ENCODE results near the gene AGMAT. TPM values are rescaled to one million over a fixed set of nuclear protein-coding genes. Genes with fewer than 3 reads are reported as not detected.
A peak's percentile ranks its signal among the peaks of the same experiment; 100 is the strongest.
"Not testable (repeated sequence)": the region's sequence is repeated elsewhere in the genome, so short reads cannot be mapped to it uniquely, and the experiment has no call there.

The AGMAT gene
- total RNA-seq, 2 donors from 2014 or later: 0.96 to 1.9 TPM

DNA sequence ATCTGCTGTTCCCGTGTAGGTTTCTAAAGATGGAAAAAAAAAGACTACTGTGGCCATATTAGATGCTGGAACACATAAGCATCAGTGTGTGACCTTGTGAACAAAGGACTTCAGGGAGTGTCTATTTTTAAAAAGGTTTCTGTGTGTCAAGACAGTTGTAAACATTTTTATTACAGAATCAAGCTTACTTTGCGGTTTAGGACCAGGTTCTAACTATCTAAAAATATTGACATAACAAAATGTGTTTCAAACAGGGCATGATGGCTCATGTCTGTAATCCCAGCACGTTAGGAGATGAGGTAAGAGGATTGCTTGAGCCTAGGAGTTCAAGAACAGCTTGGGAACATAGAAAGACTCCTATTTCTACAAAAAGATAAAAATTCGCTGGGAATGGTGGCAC lies 25.3 kb upstream of the AGMAT start:
- no peaks in the 10 kb centered on the region for H3K27me3 ChIP-seq (replicated peaks; ENCODE audit: insufficient read depth)
- peak overlapping the region; percentile 64 to 77 for H3K27ac ChIP-seq
- peak; percentile 64 for DNase-seq (ENCODE audit: low spot score)
- no peaks in the 10 kb centered on the region for H3K36me3 ChIP-seq
- H3K4me3 ChIP-seq: no peak overlapping the region
- TF ChIP-seq POLR2AphosphoS5 (IDR thresholded peaks at IDR 0.05): peak; percentile 97
- TF ChIP-seq CTCF (IDR thresholded peaks at IDR 0.05): no peak
- intact Hi-C loops (cut with DNase I): no loop called here
- WGBS: 28% methylated on average over 4 of the region's 4 CpGs
- no peaks in the 10 kb centered on the region for H3K9me3 ChIP-seq
- peaks cover 5% of the 10 kb centered on the region for H3K4me1 ChIP-seq (replicated peaks)

- TF ChIP-seq POLR2A (IDR thresholded peaks at IDR 0.05) (no peak), CTCF (IDR thresholded peaks at IDR 0.05) (no peak), POLR2AphosphoS5 (IDR thresholded peaks at IDR 0.05) (no peak)
- Histone ChIP-seq H3K4me3 (no peak overlapping the region), H3K36me3 (no peaks in the 10 kb centered on the region), H3K9me3 (no peaks in the 10 kb centered on the region), H3K27me3 (replicated peaks; ENCODE audit: insufficient read depth) (no peaks in the 10 kb centered on the region), H3K27ac (peak overlapping the region; percentile 64 to 77), H3K4me1 (replicated peaks) (peaks cover 5% of the 10 kb centered on the region)
- 73% methylated on average over 7 of the region's 7 CpGs for WGBS
- intact Hi-C loops (cut with DNase I): no loop called here
- DNase-seq (ENCODE audit: low spot score): no peak
Observed at GRCh38 chr1:15609631-15610030, 24.8 kb upstream of the AGMAT start.

GRCh38 chr1:15605398-15606383 lies 20.8 kb upstream of the AGMAT start:
- TF ChIP-seq POLR2A (IDR thresholded peaks at IDR 0.05) (no peak), CTCF (IDR thresholded peaks at IDR 0.05) (no peak), POLR2AphosphoS5 (IDR thresholded peaks at IDR 0.05) (no peak)
- Histone ChIP-seq H3K4me1 (replicated peaks) (peaks cover 9% of the 10 kb centered on the region), H3K27me3 (replicated peaks; ENCODE audit: insufficient read depth) (no peaks in the 10 kb centered on the region), H3K27ac (peak overlapping the region in 1 of 2 donors; percentile 10), H3K9me3 (no peaks in the 10 kb centered on the region), H3K36me3 (no peaks in the 10 kb centered on the region), H3K4me3 (no peak overlapping the region)
- intact Hi-C loops (cut with DNase I): no loop called here
- WGBS: 83% methylated on average over 11 of the region's 11 CpGs
- DNase-seq (ENCODE audit: low spot score): no peak

DNA sequence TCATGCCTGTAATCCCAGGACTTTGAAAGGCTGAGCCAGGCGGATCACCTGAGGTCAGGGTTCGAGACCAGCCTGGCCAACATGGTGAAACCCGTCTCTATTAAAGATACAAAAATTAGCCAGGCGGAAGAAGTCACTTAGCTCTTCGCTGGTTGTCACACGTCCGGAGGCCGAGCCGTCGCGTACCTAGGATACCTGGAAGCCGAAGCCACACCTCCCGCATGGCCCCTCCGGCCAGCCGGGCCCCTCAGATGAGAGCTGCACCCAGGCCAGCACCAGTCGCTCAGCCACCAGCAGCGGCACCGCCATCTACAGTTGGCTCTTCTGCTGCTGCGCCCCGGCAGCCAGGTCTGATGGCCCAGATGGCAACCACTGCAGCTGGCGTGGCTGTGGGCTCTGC lies 19.5 kb upstream of the AGMAT start:
- WGBS: 98% methylated on average over 21 of the region's 21 CpGs
- H3K36me3 ChIP-seq; H3K9me3 ChIP-seq; DNase-seq (ENCODE audit: low spot score); H3K4me1 ChIP-seq (replicated peaks); H3K27me3 ChIP-seq (replicated peaks; ENCODE audit: insufficient read depth); intact Hi-C loops (cut with DNase I); H3K4me3 ChIP-seq: not testable (repeated sequence)
- peak overlapping the region; percentile 91 to 92 for H3K27ac ChIP-seq

DNA sequence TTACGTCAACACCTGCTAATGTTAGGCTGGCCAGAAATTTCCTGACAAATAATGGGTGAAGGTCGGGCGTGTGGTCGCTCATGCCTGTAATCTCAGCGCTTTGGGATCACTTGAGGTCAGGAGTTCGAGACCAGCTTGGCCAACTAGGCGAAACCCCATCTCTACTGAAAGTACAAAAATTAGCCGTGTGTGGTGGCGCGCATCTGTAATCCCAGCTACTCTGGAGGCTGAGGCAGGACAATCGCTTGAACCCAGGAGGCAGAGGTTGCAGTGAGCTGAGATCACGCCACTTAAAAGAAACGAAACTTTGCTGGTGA lies 19.1 kb upstream of the AGMAT start:
- DNase-seq (ENCODE audit: low spot score); intact Hi-C loops (cut with DNase I); H3K27me3 ChIP-seq (replicated peaks; ENCODE audit: insufficient read depth); H3K9me3 ChIP-seq; H3K4me1 ChIP-seq (replicated peaks); H3K36me3 ChIP-seq: not testable (repeated sequence)
- WGBS: 62% methylated on average over 13 of the region's 13 CpGs
- H3K4me3 ChIP-seq: peak overlapping the region; percentile 77
- H3K27ac ChIP-seq: peak overlapping the region; percentile 91 to 92

Data from prostate gland (tissue), 2 donors.